Loucy (cell line): Measurements from ENCODE around the gene NRXN3.

Experiments used
- EZH2phosphoT487 ChIP-seq: fragments of 200-600 bp; IDR thresholded peaks from 2 replicates; pipeline ENCODE4 v1.6.1; 2018; ENCODE audit warnings: antibody characterized with exemption, mild to moderate bottlenecking, moderate library complexity, borderline replicate concordance
- TF ChIP-seq, protein P1 (sequence below): fragments of 200-600 bp; sonication (generic); conservative IDR thresholded peaks from 2 replicates; pipeline ENCODE4 v1.5.1; 2014; ENCODE audit warnings: mild to moderate bottlenecking, antibody characterized with exemption, low read length

DNA sequence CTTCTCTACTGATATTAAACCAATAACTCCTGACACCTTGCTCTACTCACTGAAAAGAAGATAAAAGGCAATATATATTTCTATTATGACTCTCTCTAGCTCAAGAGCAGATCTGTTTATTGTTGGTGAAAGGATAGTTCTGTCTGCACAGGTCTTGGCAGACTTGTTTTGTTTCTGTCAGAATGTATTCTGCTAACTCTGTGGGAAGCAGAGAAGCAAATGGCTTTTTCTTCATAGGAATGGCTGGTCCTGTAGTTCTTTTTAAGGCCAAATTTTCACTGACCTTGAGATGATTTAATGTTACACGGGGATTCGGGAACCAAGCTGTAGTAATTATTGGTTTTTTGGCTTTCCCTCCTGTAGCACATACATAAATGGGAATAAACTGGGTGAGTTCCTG lies 1529.0 kb downstream of the NRXN3 start:
- TF ChIP-seq, protein P1, sequence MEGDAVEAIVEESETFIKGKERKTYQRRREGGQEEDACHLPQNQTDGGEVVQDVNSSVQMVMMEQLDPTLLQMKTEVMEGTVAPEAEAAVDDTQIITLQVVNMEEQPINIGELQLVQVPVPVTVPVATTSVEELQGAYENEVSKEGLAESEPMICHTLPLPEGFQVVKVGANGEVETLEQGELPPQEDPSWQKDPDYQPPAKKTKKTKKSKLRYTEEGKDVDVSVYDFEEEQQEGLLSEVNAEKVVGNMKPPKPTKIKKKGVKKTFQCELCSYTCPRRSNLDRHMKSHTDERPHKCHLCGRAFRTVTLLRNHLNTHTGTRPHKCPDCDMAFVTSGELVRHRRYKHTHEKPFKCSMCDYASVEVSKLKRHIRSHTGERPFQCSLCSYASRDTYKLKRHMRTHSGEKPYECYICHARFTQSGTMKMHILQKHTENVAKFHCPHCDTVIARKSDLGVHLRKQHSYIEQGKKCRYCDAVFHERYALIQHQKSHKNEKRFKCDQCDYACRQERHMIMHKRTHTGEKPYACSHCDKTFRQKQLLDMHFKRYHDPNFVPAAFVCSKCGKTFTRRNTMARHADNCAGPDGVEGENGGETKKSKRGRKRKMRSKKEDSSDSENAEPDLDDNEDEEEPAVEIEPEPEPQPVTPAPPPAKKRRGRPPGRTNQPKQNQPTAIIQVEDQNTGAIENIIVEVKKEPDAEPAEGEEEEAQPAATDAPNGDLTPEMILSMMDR, result no peak
- no peak for TF ChIP-seq EZH2phosphoT487
